DND-41 (cell line): ENCODE measurements around the gene KLHL6.

Experiments
- EZH2 ChIP-seq: IDR thresholded peaks from 3 replicates; pipeline ENCODE4 v1.6.1; 2012; ENCODE audit warnings: borderline replicate concordance, low read depth, mild to moderate bottlenecking, moderate library complexity, low read length, inconsistent platforms; ENCODE audit not compliant: severe bottlenecking
- TF ChIP-seq, protein P1 (sequence below): IDR thresholded peaks from 2 replicates; pipeline ENCODE4 v1.5.1; 2012; ENCODE audit warnings: borderline replicate concordance, low read length, moderate library complexity, mild to moderate bottlenecking; ENCODE audit not compliant: poor library complexity, severe bottlenecking; ENCODE audit errors: extremely low read depth

DNA sequence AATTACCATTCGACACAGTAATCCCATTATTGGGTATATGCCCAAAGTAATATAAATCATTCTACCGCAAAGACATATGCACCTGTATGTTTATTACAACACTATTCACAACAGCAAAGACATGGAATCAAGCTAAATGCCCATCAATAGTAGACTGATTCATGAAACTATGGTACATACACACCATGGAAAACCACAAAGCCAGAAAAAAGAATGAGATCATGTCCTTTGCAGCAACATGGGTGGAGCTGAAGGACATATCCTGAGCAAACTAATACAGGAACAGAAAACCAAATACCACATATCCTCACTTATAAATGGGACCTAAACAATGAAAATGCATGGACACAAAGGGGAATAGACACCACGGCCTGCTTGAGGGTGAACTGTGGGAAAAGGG lies 116.0 kb downstream of the KLHL6 start:
- TF ChIP-seq, protein P1, sequence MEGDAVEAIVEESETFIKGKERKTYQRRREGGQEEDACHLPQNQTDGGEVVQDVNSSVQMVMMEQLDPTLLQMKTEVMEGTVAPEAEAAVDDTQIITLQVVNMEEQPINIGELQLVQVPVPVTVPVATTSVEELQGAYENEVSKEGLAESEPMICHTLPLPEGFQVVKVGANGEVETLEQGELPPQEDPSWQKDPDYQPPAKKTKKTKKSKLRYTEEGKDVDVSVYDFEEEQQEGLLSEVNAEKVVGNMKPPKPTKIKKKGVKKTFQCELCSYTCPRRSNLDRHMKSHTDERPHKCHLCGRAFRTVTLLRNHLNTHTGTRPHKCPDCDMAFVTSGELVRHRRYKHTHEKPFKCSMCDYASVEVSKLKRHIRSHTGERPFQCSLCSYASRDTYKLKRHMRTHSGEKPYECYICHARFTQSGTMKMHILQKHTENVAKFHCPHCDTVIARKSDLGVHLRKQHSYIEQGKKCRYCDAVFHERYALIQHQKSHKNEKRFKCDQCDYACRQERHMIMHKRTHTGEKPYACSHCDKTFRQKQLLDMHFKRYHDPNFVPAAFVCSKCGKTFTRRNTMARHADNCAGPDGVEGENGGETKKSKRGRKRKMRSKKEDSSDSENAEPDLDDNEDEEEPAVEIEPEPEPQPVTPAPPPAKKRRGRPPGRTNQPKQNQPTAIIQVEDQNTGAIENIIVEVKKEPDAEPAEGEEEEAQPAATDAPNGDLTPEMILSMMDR = no peak
- no peak for TF ChIP-seq EZH2
